GM21737 (cell line): ENCODE data around the gene ATF7.
A peak's percentile ranks its signal among the peaks of the same experiment; 100 is the strongest.
"Not testable (repeated sequence)": the region's sequence is repeated elsewhere in the genome, so short reads cannot be mapped to it uniquely, and the experiment has no call there.

Experiments used
- ATAC-seq: cut with Tn5 transposase; IDR thresholded peaks from one replicate; pipeline ENCODE4 v1.9.1; 2021; ENCODE audit warnings: mild to moderate bottlenecking, moderate library complexity; ENCODE audit not compliant: unreplicated experiment

Gene ATF7

GRCh38 chr12:53568809-53569557 lies 57.2 kb downstream of the ATF7 start:
- no peak for ATAC-seq

GRCh38 chr12:53567961-53568808 lies 58.0 kb downstream of the ATF7 start:
- ATAC-seq, result no peak

- ATAC-seq, result not testable (repeated sequence)
Measured at GRCh38 chr12:53565376-53565775, 60.8 kb downstream of the ATF7 start.

GRCh38 chr12:53564941-53565340 lies 61.2 kb downstream of the ATF7 start:
- no peak for ATAC-seq

GRCh38 chr12:53564278-53564677 lies 61.9 kb downstream of the ATF7 start:
- ATAC-seq, result no peak

- no peak for ATAC-seq
Measured at GRCh38 chr12:53563452-53564028, 62.6 kb downstream of the ATF7 start.

- no peak for ATAC-seq
Measured at GRCh38 chr12:53561590-53561953, 64.6 kb downstream of the ATF7 start.

GRCh38 chr12:53560912-53561589 lies 65.1 kb downstream of the ATF7 start:
- no peak for ATAC-seq

GRCh38 chr12:53560351-53560750 lies 65.8 kb downstream of the ATF7 start:
- ATAC-seq, result no peak

GRCh38 chr12:53558631-53559030 lies 67.6 kb downstream of the ATF7 start:
- no peak for ATAC-seq

- no peak for ATAC-seq
Measured at GRCh38 chr12:53552361-53553327, 73.5 kb downstream of the ATF7 start.

GRCh38 chr12:53551889-53552291 lies 74.3 kb downstream of the ATF7 start:
- no peak for ATAC-seq

GRCh38 chr12:53550595-53550994 lies 75.6 kb downstream of the ATF7 start:
- no peak for ATAC-seq

- not testable (repeated sequence) for ATAC-seq
Measured at GRCh38 chr12:53550131-53550530, 76.1 kb downstream of the ATF7 start.

- ATAC-seq, result not testable (repeated sequence)
Measured at GRCh38 chr12:53548354-53548753, 77.8 kb downstream of the ATF7 start.

- peak; percentile 72 for ATAC-seq
Measured at GRCh38 chr12:53543539-53543938, 82.6 kb downstream of the ATF7 start.

GRCh38 chr12:53539526-53539925 lies 86.7 kb downstream of the ATF7 start:
- no peak for ATAC-seq

GRCh38 chr12:53538209-53538689 lies 87.9 kb downstream of the ATF7 start:
- no peak for ATAC-seq

GRCh38 chr12:53536962-53537361 lies 89.2 kb downstream of the ATF7 start:
- ATAC-seq, result no peak

GRCh38 chr12:53533471-53533870 lies 92.7 kb downstream of the ATF7 start:
- ATAC-seq, result no peak
